Ovary (tissue), 3 donors: ENCODE measurements around the gene CILP2.

Source experiments
- CTCF ChIP-seq, 3 donors: fragments of 450-650 bp in 2 of 3; fragments of 200-600 bp in 1 of 3; IDR thresholded peaks; one replicate each; pipeline versions ENCODE4 v1.5.1 to v1.8.0; 2016 to 2022; ENCODE audit warnings: antibody characterized with exemption in 3 of 3, mild to moderate bottlenecking in 1 of 3
- POLR2A ChIP-seq: fragments of 450-650 bp; IDR thresholded peaks from one replicate; pipeline ENCODE4 v1.6.1; 2017; ENCODE audit warnings: antibody characterized with exemption, mild to moderate bottlenecking, moderate library complexity
- donor health status: DM: no; HTN: no; CAD: no.

GRCh38 chr19:19561946-19562664 lies 24.0 kb downstream of the CILP2 start:
- TF ChIP-seq POLR2A (no peak), CTCF (IDR thresholded peaks at IDR 0.05) (no peak)
